RKO (cell line): Measurements from ENCODE around the gene MALT1.
"Not testable (repeated sequence)": the region's sequence is repeated elsewhere in the genome, so short reads cannot be mapped to it uniquely, and the experiment has no call there.

Source experiments
- DNase-seq: peaks from one replicate; pipeline ENCODE4 v3.0.0-alpha.2; 2016; ENCODE audit warnings: low spot score

Gene MALT1

DNA sequence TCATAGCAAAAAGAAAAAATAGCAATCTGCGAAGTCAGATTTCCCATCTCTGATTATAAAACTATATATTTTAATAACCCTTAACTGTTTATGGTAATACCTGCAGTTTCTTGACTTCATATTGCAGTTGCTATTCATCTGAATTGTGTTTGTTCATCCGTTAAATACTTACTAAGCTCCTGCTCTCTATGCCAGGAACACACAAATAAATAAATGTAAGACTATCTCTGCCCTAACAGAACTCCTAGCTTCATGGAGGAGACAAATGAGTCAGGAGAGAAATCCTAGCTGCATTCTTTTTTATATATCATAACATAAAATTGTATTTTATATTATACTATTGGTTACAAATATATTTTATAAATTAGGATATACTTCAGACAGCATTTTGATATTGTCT is 61.2 kb downstream of the MALT1 start:
- no peak for DNase-seq

DNA sequence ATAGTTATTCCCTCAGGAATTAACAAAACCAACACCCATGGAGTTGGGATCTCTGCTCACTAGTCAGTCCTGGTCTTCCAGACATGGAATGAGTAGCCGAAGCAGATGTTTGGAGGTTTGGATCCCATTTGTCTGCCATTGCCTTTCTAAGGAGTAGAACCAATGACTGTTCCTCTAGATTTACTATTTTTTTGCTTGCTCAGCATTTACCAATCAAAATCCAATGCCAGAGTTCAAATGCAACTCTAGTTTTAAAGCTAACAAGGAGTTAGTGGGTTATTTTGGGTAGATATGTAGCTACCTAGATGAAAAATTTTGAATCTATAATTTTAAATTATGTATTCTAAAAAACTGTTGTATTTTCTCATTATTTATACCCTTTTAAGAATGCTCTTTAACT is 62.6 kb downstream of the MALT1 start:
- DNase-seq: no peak

DNA sequence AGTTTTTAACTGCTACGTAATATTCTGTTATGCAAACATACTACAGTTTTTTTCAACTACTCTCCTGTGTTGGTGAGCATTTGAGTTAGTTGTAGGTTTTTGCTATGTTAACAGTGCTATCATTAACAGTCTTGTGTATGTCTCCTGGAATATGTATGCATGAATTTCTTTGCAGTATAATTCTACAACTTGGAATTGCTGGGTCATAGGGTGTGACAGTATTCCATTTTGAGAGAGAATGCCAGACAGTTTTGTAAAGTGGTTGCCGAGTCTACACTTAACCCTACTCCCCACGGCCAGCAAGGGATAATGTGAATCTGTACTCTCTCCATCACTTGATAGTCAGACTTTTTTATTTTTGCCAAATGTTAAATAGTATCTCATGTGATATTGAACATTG is 67.1 kb downstream of the MALT1 start:
- DNase-seq: no peak

DNA sequence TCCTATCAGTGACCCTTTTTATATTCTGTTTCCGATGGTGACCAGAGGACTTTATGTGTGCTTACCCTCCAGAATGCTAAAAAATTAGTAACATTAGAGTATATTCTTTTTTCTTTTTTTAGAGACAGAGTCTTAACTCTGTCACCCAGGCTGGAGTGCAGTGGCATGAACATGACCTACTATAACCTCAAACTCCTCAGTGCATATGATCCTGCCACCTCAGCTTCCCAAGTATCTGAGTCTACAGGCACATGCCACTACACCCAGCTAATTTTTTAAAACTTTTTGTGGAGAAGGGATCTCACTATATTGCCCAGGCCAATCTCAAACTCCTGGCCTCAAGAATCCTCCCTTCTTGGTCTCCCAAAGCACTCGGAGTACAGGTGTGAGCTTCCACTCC is 74.6 kb downstream of the MALT1 start:
- DNase-seq: no peak

DNA sequence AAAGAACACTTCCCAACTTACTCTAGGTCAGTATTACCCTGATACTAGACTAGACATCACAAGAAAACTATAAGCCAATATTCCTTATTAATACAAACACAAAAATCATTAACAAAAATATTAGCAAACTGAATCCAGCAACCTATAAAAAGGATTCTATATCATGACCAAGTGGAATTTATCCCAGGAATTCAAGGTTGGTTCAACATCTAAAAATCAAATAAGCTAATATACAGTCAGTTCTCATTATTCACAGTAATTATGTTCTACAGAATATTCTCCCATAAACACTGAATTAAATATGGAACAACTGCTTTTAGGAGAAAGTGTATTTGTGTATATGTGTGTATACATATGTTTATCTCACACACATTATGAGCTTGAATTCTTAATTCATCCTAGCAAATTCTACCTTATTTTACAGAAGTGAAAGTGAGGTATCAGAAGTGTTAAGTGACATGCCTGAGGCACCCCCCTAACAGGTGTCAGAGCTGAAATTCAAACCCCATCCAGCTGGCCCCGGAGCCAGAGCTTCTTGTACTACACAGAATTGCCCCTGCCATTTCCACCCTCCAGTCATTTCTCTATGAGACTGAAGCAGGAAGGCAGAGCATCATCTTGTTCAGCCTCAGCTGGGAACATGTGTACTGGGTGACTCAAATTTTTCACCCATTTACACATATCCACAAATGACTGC is 77.8 kb downstream of the MALT1 start:
- DNase-seq: no peak

DNA sequence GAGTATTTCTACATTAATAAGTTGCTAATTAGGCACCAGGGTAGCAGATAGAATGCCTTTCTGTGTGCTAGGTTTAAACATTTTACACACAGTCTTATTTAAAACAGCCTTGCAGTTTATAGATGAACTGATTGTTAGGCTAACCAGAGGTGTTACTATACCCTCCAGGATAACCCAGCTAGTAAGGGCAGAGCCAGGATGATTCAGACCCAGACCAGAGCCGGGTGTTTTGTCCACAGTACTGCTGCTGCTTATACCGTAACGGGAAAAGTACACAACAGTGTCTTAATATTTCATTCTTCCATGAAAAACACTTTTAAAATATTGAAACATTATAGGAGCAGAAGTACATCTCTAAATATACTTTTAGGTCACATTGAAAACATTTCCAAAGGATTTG is 82.7 kb downstream of the MALT1 start:
- DNase-seq: no peak

DNA sequence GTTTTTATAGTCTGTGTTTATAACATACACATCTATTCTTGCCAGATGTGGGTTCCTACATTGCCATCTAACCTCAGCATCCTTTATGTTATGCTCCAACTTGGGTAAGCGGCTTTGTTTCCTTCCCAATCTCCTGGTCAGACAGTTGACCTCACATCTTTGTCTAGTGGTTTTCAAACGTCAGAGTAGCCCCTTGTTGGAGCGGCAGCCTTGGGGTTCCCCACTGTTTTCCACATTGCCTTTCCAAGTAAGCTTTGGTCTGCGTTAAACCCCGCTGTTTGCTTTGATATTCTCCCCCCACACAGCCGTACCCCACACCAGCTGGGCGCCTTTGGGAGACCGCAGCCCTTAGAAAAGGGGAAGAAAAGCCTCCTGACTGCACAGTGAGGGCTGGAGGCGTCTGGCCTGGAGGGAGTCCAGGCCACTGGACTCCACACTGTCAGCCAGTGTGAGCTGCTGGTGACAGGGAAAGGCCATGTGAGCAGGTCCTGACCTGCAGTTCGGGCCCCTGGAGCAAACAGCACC is 83.3 kb downstream of the MALT1 start:
- no peak for DNase-seq

DNA sequence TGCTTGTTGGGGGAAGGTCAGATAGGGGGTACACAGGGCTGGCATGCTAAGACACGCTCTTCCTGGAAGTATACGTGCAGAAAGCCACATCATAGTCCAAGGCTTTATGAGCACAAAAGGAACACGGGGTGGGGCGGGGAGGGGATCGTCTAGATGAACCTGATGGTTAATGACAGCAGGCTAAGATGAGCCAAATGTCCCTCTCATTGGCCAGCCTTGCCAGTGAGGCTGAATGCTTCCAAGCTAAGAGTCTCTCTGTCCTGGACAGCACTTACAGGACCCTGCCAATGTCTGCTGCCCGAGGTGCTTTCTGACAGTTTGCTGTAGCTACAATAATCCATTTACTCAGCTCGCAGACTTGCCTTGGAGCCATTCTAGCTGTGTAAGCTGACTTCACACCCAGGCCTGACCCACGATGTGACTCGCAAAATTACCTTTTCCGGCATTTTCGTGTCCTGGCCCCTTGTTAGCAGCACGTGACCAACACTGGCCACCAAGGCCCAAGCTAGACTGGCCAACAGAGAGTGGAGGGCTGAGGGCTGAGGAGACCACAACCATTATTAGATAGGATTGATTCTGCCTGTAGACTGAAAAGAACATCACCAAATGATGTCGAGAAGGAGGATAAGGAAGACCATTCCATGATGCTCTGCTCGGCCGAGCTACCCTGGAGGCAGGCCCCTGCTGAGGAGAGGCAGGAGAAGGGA is 84.2 kb downstream of the MALT1 start:
- no peak for DNase-seq

DNA sequence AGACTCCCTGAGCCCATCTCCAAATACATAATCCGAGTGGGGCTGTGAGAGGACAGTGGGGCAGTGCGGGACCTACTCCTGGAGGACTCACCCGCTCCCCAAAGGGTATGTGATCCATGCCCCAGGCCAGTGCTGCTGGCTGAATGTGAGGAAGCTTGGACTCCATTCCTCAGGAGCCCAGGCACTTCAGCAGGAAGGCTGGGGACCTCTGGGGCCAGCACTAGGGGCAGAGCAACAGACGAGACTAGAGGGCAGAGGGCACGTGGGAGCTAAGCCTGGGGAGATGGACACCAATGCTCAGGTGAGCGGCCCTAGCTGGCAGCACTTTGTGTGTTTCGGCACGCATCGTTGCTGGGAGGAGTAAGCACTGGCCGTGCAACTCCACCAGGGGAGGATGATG is 84.9 kb downstream of the MALT1 start:
- DNase-seq: no peak

DNA sequence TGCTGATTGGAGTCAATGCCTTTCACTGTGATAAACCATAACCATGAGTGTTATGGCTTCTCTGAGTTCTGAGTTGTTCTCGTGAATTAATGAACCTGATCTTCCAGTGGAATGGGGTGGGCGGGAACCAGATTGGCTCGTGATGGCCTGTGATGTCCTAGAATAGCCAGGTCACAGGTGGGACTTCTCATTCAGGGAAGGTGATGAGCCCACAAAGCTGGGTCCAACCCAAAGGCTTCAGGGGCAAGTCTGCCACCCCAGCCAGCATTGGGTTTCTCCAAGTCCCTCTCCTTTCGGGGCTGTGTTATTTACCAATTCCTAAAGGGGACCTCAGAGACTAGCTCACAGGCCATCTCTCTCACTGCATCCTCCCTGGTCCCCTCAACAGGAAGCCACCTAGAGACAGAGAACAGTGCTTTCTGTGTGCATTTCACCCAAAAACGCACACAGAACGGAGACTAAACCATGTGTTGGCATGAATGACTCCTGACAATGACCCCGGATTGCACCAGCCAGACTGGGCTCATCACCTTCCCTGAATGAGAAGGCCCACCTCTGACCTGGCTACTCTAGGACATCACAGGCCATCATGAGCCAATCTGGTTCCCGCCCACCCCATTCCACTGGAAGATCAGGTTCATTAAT is 85.5 kb downstream of the MALT1 start:
- no peak for DNase-seq

DNA sequence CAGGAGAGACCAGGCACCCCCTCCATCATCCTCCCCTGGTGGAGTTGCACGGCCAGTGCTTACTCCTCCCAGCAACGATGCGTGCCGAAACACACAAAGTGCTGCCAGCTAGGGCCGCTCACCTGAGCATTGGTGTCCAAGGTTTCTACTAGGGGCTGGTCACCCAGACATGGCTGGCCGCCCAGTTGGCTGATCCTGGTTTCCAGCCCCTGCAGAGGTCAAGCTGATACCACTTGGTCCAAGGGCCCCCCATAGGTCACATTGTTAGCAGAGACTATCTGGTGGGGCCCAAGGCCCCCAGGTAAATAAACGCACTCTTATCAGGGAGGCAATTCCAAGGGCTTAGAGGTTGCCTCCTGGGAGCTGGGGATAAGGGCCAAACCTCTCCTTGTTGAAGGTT is 86.1 kb downstream of the MALT1 start:
- DNase-seq: not testable (repeated sequence)

DNA sequence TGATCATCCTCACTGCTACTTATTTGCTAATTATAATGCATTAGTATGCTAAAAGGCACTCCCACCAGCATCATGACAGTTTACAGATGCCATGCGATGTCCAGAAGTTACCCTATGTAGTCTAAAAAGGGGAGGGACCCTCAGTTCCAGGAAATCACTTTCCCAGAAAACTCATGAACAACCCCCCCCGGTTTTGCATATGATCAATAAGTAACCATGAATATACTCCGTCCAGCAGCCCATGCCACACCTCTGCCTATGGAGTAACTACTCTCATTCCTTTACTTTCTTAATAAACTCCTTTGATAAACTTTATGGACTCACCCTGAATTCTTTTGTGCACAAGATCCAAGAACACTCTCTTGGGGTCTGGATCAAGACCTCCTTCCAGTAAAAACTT is 86.8 kb downstream of the MALT1 start:
- no peak for DNase-seq

DNA sequence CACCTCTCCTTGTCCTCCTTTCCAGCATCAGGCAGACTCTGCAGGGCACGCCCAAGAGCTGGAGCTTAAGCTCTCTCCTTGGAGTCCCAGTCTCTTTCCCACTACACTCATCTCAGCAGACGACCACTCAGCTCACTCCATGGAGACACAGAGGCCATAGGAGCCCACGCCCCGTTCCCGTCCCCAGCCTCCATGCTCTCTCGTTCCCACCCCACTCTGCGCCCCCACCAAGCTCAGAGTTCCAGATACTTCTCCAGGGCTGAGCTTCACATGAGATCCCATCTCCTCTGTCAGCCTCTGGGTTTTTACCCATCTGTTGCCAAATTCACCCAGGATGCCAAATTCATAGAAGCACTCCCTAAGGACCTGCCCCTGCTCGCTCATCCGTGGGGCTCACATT is 87.3 kb downstream of the MALT1 start:
- no peak for DNase-seq

DNA sequence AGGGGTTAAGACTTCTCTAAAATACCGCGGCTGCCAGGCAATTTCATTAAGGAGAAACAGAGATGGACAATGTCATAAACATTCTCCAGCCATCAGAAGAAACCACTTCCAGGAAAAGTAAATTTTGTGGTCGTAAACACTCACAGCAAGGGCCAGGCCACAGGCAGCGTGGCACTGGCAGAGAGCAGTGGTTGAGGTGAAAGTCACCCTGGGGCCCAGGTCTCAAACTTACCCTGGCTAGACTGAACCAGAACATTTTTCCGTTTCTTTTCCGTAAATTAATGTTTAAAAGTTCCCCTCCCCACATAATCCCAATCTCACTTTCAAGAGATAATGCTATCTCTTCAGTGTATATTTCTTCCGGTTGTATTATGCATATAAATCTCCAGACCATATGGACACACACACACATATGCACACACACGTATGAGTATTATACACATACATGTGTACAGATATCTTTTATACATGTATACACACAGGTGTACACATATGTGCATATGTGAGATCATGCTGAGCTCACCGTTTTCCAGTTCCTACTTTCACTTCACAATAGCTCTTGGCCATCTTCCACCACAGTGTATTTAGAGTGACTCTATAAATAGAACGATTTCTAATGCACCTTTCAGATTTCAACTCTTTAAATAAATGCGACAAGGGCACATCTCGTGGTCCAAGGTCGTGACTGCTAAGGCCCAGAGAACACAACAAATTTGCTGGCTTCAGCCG is 90.1 kb downstream of the MALT1 start:
- DNase-seq: no peak

DNA sequence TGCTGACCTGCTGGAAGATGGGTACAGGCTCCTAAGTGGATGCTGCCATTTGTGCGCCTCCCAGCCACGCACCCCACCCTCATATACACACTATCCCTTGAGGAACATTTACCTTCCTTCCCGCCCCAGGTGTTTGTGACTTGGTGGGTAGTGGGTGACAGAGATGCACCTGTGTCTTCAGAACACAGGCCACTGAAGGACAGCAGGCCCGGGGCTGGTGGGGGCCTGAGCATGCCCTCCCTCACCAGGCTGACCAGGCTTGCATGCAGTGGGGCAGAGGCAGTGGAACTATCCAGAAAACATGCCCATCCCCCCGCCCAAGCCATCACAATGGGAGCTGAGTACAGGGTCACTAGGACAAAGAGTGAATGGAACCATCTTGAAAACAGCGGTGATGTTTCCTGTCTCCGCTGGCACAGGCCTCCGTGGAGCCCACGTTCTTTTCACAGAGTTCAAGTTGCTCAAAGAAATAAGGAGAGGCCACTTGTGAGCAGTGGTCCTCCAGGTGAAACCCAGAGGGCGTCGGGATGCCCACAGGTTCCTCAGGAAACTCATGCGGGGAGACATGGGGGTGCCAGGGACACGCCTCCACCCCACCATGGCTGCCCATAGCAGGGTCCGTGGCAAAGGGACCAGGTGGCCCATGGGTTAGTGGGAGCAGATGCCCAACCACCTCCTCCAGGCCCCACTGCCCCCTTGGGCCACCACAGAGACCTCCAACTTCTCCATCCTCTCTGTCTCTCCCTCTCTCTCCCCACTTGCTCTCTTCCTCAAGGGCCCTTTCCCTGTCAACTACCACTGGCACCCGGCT is 90.9 kb downstream of the MALT1 start:
- no peak for DNase-seq

DNA sequence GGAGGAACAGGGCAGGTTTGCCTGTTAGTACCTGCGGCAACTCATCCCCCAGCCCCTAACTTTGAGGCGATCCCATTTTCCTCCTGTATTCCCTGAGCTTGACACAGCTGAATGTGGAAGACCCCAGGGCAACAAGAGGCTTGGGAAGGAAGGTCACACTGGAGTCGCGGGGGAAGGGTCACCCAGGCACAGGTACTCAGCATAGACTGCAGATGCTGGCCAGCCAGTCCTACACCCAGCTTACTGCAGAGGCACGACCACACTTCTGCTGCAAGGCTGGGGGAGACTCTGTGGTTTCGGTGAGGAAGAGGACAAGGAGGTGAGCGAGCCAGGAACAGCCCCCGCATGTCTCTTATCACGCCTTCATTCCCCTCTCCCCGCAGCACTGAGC is 91.5 kb downstream of the MALT1 start:
- no peak for DNase-seq

DNA sequence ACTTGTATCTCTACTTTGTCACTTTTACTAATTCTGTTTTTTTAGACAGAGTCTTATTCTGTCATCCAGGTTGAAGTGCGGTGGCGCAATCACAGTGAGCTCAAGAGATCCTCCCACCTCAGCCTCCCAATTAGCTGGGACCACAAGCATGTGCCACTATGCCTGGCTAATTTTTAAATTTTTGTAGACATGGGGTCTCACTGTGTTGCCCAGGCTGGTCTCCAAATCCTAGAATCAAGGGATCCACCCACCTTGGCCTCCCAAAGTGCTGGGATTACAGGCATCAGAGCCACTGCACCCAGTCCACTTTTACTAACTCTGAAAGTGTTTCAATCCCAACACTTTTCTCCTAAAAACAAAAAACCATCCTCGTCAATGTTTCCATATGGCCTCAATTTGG is 94.9 kb downstream of the MALT1 start:
- DNase-seq: no peak

DNA sequence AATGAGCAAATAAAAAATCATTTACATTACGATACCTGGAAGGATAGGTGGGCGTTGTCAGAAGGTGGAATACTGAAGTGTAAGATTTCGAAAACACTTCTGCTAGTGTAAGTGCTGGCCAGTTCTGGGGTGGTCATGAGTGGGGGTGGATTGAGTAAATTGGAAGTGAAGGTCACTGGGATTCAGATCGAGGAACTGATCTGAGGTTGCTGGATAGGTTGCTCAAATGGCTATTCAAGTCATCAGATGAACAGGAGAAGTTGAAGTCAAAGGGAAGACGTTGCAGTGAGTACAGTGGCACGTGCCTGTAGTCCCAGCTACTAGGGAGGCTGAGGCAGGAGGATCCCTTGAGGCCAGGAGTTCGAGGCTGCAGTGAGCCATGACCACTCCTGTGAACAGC is 95.7 kb downstream of the MALT1 start:
- DNase-seq: no peak

DNA sequence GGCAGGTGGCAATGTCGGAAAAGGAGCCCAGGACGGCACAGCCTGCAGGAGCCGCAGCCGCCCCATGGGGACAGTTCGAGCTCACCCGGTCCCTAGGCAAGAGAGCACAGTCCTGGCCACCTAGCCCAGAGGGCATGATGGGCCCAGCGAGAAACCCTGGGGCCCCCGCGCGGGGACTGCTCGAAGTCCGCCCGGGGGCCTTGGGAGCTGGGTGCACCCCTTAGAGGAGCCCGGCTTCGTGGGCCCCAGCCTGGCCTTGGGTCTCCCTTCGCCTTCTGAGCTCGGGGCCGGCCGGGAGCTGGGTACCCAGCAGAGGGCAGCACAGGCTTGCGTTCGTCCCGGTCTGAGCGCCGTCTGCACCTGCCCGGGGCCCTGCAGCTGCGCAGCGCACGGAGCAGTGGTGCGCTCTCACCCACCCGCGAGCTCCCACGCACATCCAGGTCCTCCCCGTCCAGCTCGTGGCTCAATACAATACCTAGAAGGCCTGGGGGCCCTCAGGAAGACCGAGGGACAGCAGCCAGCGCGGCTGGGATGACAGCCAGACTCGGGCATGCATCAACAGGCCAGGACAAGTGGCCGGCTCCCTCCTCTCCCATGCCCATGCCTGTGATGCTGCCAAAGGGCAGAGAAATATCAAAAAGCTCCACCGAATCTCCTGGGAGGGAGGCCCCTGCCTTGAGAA is 97.2 kb downstream of the MALT1 start:
- peak; percentile 9 for DNase-seq

DNA sequence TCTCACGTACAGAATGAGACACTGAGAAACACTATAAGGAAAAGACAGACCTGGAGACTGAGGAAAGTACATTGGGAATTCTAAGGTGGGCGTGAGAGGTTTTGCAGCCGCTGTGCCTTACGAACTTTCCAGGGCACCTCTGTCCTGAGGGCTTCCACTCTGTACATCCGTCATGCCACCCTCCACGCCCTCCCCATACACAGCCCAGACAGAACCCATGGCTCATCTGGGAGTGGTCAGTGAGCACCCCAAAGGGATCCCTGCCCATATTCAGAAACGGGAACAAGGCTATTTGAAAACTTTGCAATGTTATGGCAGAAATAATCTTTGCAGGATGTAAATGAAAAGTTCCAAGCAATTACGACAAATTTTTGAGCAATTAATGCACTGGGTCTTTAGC is 98.1 kb downstream of the MALT1 start:
- no peak for DNase-seq

DNA sequence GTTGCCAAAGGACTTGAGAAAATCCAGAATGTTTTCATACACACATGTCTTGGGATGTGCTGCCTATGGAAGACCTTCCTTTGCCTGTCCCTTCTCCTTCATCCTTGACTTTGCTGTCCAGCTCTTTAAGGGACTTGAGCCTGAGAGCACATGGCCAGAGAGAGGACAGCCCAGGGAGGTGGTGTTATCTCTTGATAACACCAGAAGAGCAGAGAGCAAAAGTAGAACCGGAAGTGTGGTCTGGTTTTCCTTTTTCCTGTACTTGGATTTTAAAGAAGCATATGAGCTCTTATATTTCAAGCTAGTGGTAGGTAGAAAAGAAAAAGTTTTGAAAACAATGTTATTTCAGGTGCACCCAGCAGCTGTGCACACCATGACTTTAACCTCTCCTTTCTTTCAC is 99.3 kb downstream of the MALT1 start:
- no peak for DNase-seq
